DND-41 (cell line): Measurements from ENCODE around the gene EML1.

ENCODE experiments used
- ATAC-seq: fragments of 200-7000 bp; cut with Tn5 transposase; 3 replicates; pipeline ENCODE4 v1.9.1; 2021; ENCODE audit warnings: low read depth; ENCODE audit not compliant: insufficient read depth
- DNase-seq: peaks from one replicate; pipeline ENCODE4 v3.0.0-alpha.2; 2020
- H2AFZ ChIP-seq: 2 replicates; pipeline ENCODE4 v1.6.0; 2012; ENCODE audit warnings: low read depth, low read length
- H3K27ac ChIP-seq: 2 replicates; pipeline ENCODE4 v1.5.1; 2012; ENCODE audit warnings: low read length, inconsistent platforms
- H3K27me3 ChIP-seq: fragments of 200-600 bp; sonication (generic); 2 replicates; pipeline ENCODE4 v1.6.0; 2012; ENCODE audit warnings: low read length, mild to moderate bottlenecking, inconsistent platforms; ENCODE audit not compliant: insufficient read depth, poor library complexity
- H3K36me3 ChIP-seq: 2 replicates; pipeline ENCODE4 v1.5.1; 2012; ENCODE audit warnings: low read length, inconsistent platforms; ENCODE audit not compliant: insufficient read depth
- H3K4me1 ChIP-seq: 2 replicates; pipeline ENCODE4 v1.5.1; 2012; ENCODE audit warnings: mild to moderate bottlenecking, low read length; ENCODE audit not compliant: insufficient read depth
- H3K4me2 ChIP-seq: 2 replicates; pipeline ENCODE4 v1.6.0; 2012; ENCODE audit warnings: mild to moderate bottlenecking, moderate library complexity, low read length, inconsistent platforms; ENCODE audit not compliant: insufficient read depth
- H3K4me3 ChIP-seq, 2 experiments: fragments of 200-600 bp in 1 of 2; shearing (Covaris generic) in 1 of 2; 2 replicates each; pipeline ENCODE4 v1.5.1; 2012 to 2016; ENCODE audit warnings: inconsistent platforms in 2 of 2, low read length in 2 of 2, mild to moderate bottlenecking in 2 of 2, low read depth in 1 of 2, moderate library complexity in 1 of 2
- H3K79me2 ChIP-seq: 2 replicates; pipeline ENCODE4 v1.6.0; 2012; ENCODE audit warnings: low read length, inconsistent platforms; ENCODE audit not compliant: insufficient read depth
- H3K9ac ChIP-seq: 2 replicates; pipeline ENCODE4 v1.6.0; 2012; ENCODE audit warnings: low read depth, mild to moderate bottlenecking, inconsistent platforms, low read length, moderate library complexity
- H3K9me3 ChIP-seq: 2 replicates; pipeline ENCODE4 v1.5.1; 2012; ENCODE audit warnings: low read length, moderate library complexity, mild to moderate bottlenecking, inconsistent platforms; ENCODE audit not compliant: insufficient read depth, severe bottlenecking
- H4K20me1 ChIP-seq: 2 replicates; pipeline ENCODE4 v1.6.0; 2012; ENCODE audit warnings: low read length; ENCODE audit not compliant: insufficient read depth
- CTCF ChIP-seq: IDR thresholded peaks from 2 replicates; pipeline ENCODE4 v1.5.1; 2012; ENCODE audit warnings: borderline replicate concordance, low read length, moderate library complexity, mild to moderate bottlenecking; ENCODE audit not compliant: poor library complexity, severe bottlenecking; ENCODE audit errors: extremely low read depth
- EZH2 ChIP-seq: IDR thresholded peaks from 3 replicates; pipeline ENCODE4 v1.6.1; 2012; ENCODE audit warnings: borderline replicate concordance, low read depth, mild to moderate bottlenecking, moderate library complexity, low read length, inconsistent platforms; ENCODE audit not compliant: severe bottlenecking

Gene EML1

GRCh38 chr14:99989032-99989431 lies 195.8 kb downstream of the EML1 start:
- Histone ChIP-seq H3K4me2 (no peak overlapping the region), H3K4me1 (no peaks in the 10 kb centered on the region), H3K27me3 (no peaks in the 10 kb centered on the region), H2AFZ (no peak overlapping the region), H3K36me3 (peaks cover 10% of the 10 kb centered on the region), H3K27ac (no peak overlapping the region), H3K9me3 (peaks cover 2% of the 10 kb centered on the region), H3K4me3 (no peak overlapping the region), H3K79me2 (peaks cover 100% of the 10 kb centered on the region), H3K9ac (no peak overlapping the region), H4K20me1 (peaks cover 16% of the 10 kb centered on the region; the same call in 1 of the 2 replicates)
- ATAC-seq (no peak), DNase-seq (no peak)
- TF ChIP-seq CTCF = no peak

- Histone ChIP-seq H4K20me1 (peaks cover 15% of the 10 kb centered on the region; the same call in 1 of the 2 replicates), H2AFZ (no peak overlapping the region), H3K36me3 (peaks cover 3% of the 10 kb centered on the region), H3K27me3 (no peaks in the 10 kb centered on the region), H3K9me3 (no peaks in the 10 kb centered on the region), H3K4me3 (no peak overlapping the region), H3K4me2 (no peak overlapping the region), H3K79me2 (peaks cover 100% of the 10 kb centered on the region), H3K9ac (no peak overlapping the region), H3K4me1 (no peaks in the 10 kb centered on the region), H3K27ac (no peak overlapping the region)
- ATAC-seq (no peak), DNase-seq (no peak)
- TF ChIP-seq EZH2 = no peak
- TF ChIP-seq CTCF = no peak
These were observed 197.3 kb downstream of the EML1 start for GRCh38 chr14:99990268-99991170.

- Histone ChIP-seq H3K36me3 (peaks cover 3% of the 10 kb centered on the region; the same call in 1 of the 2 replicates), H4K20me1 (peaks cover 21% of the 10 kb centered on the region; the same call in 1 of the 2 replicates), H3K4me3 (no peak overlapping the region), H2AFZ (no peak overlapping the region), H3K9ac (no peak overlapping the region), H3K4me2 (no peak overlapping the region), H3K9me3 (no peaks in the 10 kb centered on the region), H3K4me1 (no peaks in the 10 kb centered on the region), H3K27me3 (no peaks in the 10 kb centered on the region), H3K27ac (no peak overlapping the region), H3K79me2 (peaks cover 100% of the 10 kb centered on the region)
- TF ChIP-seq EZH2 (no peak), CTCF (no peak)
- no peak for ATAC-seq
- DNase-seq = no peak
These were observed 198.1 kb downstream of the EML1 start for GRCh38 chr14:99991331-99991730.
